Measurements from ENCODE around the gene VSIG10L.

VSIG10L gene

GRCh38 chr19:51295382-51296126 is 46.4 kb downstream of the VSIG10L start:
- DNase-seq (ENCODE audit: low read depth): no peak
- TF ChIP-seq, protein P1, sequence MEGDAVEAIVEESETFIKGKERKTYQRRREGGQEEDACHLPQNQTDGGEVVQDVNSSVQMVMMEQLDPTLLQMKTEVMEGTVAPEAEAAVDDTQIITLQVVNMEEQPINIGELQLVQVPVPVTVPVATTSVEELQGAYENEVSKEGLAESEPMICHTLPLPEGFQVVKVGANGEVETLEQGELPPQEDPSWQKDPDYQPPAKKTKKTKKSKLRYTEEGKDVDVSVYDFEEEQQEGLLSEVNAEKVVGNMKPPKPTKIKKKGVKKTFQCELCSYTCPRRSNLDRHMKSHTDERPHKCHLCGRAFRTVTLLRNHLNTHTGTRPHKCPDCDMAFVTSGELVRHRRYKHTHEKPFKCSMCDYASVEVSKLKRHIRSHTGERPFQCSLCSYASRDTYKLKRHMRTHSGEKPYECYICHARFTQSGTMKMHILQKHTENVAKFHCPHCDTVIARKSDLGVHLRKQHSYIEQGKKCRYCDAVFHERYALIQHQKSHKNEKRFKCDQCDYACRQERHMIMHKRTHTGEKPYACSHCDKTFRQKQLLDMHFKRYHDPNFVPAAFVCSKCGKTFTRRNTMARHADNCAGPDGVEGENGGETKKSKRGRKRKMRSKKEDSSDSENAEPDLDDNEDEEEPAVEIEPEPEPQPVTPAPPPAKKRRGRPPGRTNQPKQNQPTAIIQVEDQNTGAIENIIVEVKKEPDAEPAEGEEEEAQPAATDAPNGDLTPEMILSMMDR (conservative IDR thresholded peaks at IDR 0.05; ENCODE audit: low read depth, low read length): no peak
- H3K4me3 ChIP-seq (ENCODE audit: low read depth, low read length): no peak overlapping the region

DNA sequence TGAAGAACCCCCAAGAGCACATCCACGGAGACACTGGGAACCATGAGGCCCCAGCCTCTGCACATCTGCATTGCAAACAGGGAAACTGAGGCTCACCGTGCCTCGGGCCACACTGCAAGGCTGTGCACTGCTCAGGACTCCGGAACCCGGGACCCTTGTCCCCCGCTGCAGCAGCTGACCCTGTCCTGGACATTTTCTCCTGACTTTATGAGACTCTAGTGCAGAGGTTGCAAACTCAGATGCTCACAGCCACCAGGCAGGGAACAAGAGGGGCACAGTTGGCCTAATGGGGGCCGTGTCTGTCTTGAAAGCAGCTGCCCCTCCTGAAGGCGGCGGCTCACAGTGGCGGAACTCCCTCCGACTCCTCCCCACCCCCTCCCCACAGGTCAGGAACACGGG is 47.0 kb downstream of the VSIG10L start:
- DNase-seq (ENCODE audit: low read depth): no peak
- TF ChIP-seq, protein P1 (conservative IDR thresholded peaks at IDR 0.05; ENCODE audit: low read depth, low read length): no peak
- no peak overlapping the region for H3K4me3 ChIP-seq (ENCODE audit: low read depth, low read length)

GRCh38 chr19:51294211-51294976 is 47.5 kb downstream of the VSIG10L start:
- TF ChIP-seq, protein P1 (conservative IDR thresholded peaks at IDR 0.05; ENCODE audit: low read depth, low read length): no peak
- H3K4me3 ChIP-seq (ENCODE audit: low read depth, low read length): no peak overlapping the region
- DNase-seq (ENCODE audit: low read depth): no peak

DNA sequence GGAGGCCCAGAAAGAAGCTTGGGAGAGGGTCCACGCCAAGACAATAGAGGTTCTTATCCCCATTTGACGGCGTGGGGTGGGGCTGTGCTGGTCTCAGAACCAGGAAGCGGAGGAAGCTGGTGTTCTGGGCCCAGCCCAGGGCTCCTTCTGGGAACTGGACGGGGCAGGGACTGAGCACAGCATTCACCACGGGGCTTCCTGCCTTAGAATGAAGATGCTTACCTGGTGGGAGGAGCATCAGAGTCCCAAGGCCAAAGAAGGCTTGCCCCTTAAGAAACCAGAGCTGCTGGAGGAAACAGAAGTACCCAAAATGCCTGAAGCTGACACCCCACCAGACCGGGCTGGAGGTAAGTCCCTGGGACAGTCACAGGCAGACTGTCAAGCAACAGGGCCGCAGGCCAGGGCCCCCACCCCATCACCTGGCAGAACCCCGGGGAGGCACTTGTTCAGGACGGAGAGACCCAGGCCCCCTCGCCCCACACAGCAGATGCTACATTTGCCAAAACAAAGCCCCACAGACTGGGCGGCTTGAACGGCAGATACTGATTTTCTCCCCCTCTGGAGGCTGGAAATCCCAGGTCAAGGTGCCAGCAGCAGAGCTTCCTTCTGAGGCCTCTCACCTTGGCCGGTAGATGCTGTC is 48.2 kb downstream of the VSIG10L start:
- TF ChIP-seq, protein P1 (conservative IDR thresholded peaks at IDR 0.05; ENCODE audit: low read depth, low read length): no peak
- DNase-seq (ENCODE audit: low read depth): no peak
- no peak overlapping the region for H3K4me3 ChIP-seq (ENCODE audit: low read depth, low read length)

DNA sequence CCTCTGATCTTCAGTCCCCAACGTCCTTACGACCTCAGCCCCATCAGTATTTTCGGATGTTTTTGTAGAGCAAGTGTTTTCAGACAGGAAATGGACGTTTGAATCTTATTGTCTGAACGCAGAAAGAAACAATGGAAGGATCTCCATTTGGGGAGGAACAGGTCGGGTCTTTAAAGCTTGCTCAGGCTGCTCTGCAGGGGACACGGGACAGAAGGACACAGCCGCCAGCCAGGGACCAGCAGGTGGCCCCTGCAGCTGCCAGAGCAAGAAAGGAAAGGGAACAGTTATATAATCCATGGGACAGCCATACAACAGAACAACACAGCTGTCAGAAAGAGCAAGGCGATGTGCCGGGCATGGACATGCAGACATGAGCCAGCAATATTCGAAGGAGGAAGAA is 49.0 kb downstream of the VSIG10L start:
- no peak overlapping the region for H3K4me3 ChIP-seq (ENCODE audit: low read depth, low read length)
- TF ChIP-seq, protein P1 (conservative IDR thresholded peaks at IDR 0.05; ENCODE audit: low read depth, low read length): no peak
- DNase-seq (ENCODE audit: low read depth): no peak

- no peak overlapping the region for H3K4me3 ChIP-seq (ENCODE audit: low read depth, low read length)
- no peak for DNase-seq (ENCODE audit: low read depth)
- TF ChIP-seq, protein P1 (conservative IDR thresholded peaks at IDR 0.05; ENCODE audit: low read depth, low read length): no peak
Observed at GRCh38 chr19:51289635-51290034, 52.3 kb downstream of the VSIG10L start.
